22Rv1 (cell line): ENCODE data around the gene PARD3B.

Source experiments
- CTCF ChIP-seq: fragments of 450-650 bp; IDR thresholded peaks from 2 replicates; pipeline ENCODE4 v1.5.1; 2017; ENCODE audit warnings: mild to moderate bottlenecking
- ZFX ChIP-seq: fragments of 450-650 bp; IDR thresholded peaks from 2 replicates; pipeline ENCODE4 v1.6.1; 2017; ENCODE audit warnings: antibody characterized with exemption, borderline replicate concordance

GRCh38 chr2:205658572-205658971, 1113.3 kb downstream of the PARD3B start:
- TF ChIP-seq CTCF (no peak), ZFX (no peak)
